Measurements from ENCODE around the gene WBP2.
A peak's percentile ranks its signal among the peaks of the same experiment; 100 is the strongest.

WBP2 gene

GRCh38 chr17:75826561-75827307 lies 28.4 kb downstream of the WBP2 start:
- no peak for DNase-seq

GRCh38 chr17:75825748-75826370 lies 29.3 kb downstream of the WBP2 start:
- DNase-seq: no peak

GRCh38 chr17:75825149-75825552 lies 30.0 kb downstream of the WBP2 start:
- DNase-seq: no peak

GRCh38 chr17:75824666-75825065 lies 30.5 kb downstream of the WBP2 start:
- DNase-seq: no peak

GRCh38 chr17:75824050-75824552 lies 31.0 kb downstream of the WBP2 start:
- no peak for DNase-seq

GRCh38 chr17:75823257-75824041 lies 31.7 kb downstream of the WBP2 start:
- no peak for DNase-seq

- DNase-seq: no peak
Observed at GRCh38 chr17:75822800-75823166, 32.4 kb downstream of the WBP2 start.

- peak; percentile 46 to 47 for DNase-seq
Observed at GRCh38 chr17:75822119-75822799, 32.9 kb downstream of the WBP2 start.

- no peak for DNase-seq
Observed at GRCh38 chr17:75821552-75821951, 33.6 kb downstream of the WBP2 start.

- DNase-seq: no peak
Observed at GRCh38 chr17:75820094-75821080, 34.7 kb downstream of the WBP2 start.

GRCh38 chr17:75819678-75820077 lies 35.5 kb downstream of the WBP2 start:
- no peak for DNase-seq

- no peak for DNase-seq
Observed at GRCh38 chr17:75819116-75819515, 36.0 kb downstream of the WBP2 start.

- DNase-seq: no peak
Observed at GRCh38 chr17:75818326-75818885, 36.7 kb downstream of the WBP2 start.

- DNase-seq: no peak
Observed at GRCh38 chr17:75817571-75817970, 37.6 kb downstream of the WBP2 start.

- DNase-seq: no peak
Observed at GRCh38 chr17:75816693-75817092, 38.4 kb downstream of the WBP2 start.

- DNase-seq: no peak
Observed at GRCh38 chr17:75815399-75815798, 39.7 kb downstream of the WBP2 start.

GRCh38 chr17:75814900-75815373 lies 40.2 kb downstream of the WBP2 start:
- DNase-seq: no peak

GRCh38 chr17:75814021-75814395 lies 41.1 kb downstream of the WBP2 start:
- DNase-seq: no peak

GRCh38 chr17:75813081-75814020 lies 41.8 kb downstream of the WBP2 start:
- DNase-seq: no peak

All from activated T-cell treated with anti-CD3 and anti-CD28 coated beads, Interleukin-2, amount 50 U/mL, for 48 hours (primary cell).